LNCaP clone FGC (cell line): ENCODE measurements around the gene ETNK1.

Experiments used
- DNase-seq: peaks from one replicate; pipeline ENCODE4 v3.0.0-alpha.2; 2011; ENCODE audit warnings: low read depth
- H3K4me3 ChIP-seq: 2 replicates; pipeline ENCODE4 v1.5.1; 2011; ENCODE audit warnings: mild to moderate bottlenecking, low read depth, low read length, control low read depth
- CTCF ChIP-seq: IDR thresholded peaks from 2 replicates; pipeline ENCODE4 v1.5.1; 2012; ENCODE audit warnings: mild to moderate bottlenecking; ENCODE audit not compliant: control insufficient read depth, insufficient read depth; ENCODE audit errors: extremely low read depth

Gene ETNK1

GRCh38 chr12:22653791-22654190 lies 28.8 kb downstream of the ETNK1 start:
- DNase-seq, result no peak
- H3K4me3 ChIP-seq, result no peak overlapping the region
- TF ChIP-seq CTCF, result no peak

DNA sequence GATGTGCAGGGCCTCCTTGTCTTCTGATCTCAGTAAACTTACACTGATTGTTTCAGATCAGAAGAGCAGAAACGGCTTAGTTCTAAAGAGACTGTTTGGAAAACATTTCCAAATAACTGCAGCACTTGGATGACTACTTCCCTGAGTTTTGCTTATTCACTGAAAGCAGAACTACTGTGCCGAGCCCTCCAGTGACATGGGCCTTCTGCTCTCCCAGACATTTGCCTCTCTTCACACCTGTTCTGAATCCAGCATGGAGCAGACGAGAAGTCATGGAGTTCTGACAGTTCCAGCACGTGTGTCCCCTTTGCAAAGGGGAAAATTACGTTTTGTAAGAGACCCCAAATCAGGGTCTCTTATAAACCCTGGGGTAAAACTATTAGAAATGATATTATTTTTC lies 31.4 kb downstream of the ETNK1 start:
- no peak overlapping the region for H3K4me3 ChIP-seq
- no peak for TF ChIP-seq CTCF
- no peak for DNase-seq

GRCh38 chr12:22656831-22657230 lies 31.9 kb downstream of the ETNK1 start:
- no peak for DNase-seq
- H3K4me3 ChIP-seq, result no peak overlapping the region
- no peak for TF ChIP-seq CTCF

DNA sequence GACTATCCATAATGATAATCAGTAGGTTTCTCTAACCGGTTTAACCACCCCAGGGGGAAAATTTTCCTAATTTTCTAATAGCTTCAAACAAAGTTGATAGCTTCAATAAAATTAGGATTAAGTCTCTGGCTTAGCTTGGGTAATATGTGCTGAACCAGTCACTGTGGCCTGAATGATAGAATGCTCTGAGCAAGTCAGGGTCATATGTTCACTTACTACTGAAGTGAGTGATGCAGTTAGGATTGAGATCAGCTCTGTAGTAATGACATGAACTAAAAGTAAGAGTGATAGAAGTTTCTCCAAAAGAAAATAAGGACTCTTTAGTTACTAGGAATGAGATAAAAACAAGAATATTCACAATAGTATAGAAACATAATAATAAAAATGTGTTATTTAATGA lies 32.6 kb downstream of the ETNK1 start:
- no peak overlapping the region for H3K4me3 ChIP-seq
- DNase-seq, result no peak
- TF ChIP-seq CTCF, result no peak

DNA sequence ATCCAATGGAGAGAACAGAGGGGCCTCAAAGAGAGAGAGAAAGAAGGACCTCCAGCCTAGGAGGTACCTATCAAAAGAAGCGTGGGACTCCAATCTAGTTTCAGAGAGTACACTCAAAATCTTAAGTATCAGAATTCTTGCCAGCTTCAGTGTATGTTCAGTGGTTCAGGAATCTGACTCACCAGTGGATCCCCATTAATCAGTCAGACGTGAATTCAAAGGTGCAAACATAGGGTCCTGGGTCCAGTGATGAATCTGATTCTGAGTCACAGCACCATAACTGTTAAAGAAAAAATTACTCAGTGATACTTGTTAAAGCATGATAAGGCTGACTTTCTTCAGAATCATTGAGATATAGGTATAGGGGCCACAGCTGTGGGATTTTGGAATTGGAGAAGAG lies 33.2 kb downstream of the ETNK1 start:
- TF ChIP-seq CTCF, result no peak
- no peak overlapping the region for H3K4me3 ChIP-seq
- no peak for DNase-seq

DNA sequence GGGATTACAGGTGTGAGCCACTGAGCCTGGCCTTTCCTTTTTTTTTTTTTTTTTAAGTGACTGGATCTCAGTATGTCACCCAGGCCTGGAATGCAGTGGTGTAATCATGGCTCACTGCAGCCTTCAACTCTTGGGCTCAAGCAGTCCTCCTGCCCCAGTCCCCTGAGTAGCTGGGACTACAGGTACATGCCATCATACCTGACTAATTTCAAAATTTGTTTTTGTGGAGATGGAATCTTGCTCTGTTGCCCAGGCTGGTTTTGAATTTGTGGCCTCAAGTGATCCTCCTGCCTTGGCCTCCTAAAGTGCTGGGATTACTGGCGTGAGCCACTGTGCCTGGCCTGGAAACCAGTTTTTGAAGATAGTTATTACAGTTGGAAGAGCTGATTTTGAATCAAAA lies 37.4 kb downstream of the ETNK1 start:
- no peak overlapping the region for H3K4me3 ChIP-seq
- no peak for TF ChIP-seq CTCF
- no peak for DNase-seq

DNA sequence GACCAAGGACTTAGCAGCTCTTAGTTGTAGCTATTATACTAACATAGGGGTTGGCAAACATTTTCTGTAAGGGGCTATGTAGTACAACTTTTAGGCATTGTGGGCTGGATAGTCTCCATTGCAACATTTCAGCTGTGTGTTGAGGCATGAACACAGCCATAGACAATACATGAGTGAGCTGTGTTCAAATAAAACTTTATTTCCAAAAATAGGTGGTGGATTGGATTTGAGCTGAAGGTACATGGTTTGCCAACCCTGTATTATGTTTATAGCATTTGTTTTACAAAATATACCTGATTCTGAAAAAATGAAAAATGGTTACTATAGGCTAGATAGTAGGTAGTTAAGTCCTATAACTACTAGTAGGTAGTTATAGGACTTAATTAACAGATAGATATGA lies 40.5 kb downstream of the ETNK1 start:
- no peak overlapping the region for H3K4me3 ChIP-seq
- DNase-seq, result no peak
- no peak for TF ChIP-seq CTCF
